Measurements from ENCODE around the gene IKZF3. TPM values are rescaled to one million over a fixed set of nuclear protein-coding genes. Genes with fewer than 3 reads are reported as not detected.
"Not testable (repeated sequence)": the region's sequence is repeated elsewhere in the genome, so short reads cannot be mapped to it uniquely, and the experiment has no call there.

IKZF3 gene
- polyA plus RNA-seq, 4 donors = 0.14 to 0.33 (median 0.25) TPM

DNA sequence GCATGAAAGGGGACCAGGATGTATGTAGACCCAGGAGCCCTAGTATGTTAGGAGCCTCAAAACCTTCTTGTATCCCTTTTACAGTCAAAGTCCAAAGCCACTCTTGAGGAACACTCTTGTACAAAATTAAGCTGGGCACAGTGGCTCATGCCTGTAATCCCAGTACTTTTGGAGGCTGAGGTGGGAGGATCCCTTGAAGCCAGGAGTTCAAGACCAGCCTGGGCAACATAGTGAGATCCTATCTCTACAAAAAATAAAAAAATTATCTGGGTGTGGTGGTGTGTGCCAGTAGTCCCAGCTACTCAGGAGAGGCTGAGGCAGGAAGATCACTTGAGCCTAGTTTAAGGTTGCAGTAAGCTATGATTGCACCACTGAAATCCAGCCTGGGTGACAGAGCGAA is 138.2 kb downstream of the IKZF3 start:
- DNase-seq (ENCODE audit: low read depth in 4 of 4, low spot score in 2 of 4) = not testable (repeated sequence)

DNA sequence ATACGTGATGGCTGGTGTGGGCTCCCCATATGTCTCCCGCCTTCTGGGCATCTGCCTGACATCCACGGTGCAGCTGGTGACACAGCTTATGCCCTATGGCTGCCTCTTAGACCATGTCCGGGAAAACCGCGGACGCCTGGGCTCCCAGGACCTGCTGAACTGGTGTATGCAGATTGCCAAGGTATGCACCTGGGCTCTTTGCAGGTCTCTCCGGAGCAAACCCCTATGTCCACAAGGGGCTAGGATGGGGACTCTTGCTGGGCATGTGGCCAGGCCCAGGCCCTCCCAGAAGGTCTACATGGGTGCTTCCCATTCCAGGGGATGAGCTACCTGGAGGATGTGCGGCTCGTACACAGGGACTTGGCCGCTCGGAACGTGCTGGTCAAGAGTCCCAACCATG is 139.4 kb downstream of the IKZF3 start:
- no peak for DNase-seq (ENCODE audit: low read depth in 4 of 4, low spot score in 2 of 4)

DNA sequence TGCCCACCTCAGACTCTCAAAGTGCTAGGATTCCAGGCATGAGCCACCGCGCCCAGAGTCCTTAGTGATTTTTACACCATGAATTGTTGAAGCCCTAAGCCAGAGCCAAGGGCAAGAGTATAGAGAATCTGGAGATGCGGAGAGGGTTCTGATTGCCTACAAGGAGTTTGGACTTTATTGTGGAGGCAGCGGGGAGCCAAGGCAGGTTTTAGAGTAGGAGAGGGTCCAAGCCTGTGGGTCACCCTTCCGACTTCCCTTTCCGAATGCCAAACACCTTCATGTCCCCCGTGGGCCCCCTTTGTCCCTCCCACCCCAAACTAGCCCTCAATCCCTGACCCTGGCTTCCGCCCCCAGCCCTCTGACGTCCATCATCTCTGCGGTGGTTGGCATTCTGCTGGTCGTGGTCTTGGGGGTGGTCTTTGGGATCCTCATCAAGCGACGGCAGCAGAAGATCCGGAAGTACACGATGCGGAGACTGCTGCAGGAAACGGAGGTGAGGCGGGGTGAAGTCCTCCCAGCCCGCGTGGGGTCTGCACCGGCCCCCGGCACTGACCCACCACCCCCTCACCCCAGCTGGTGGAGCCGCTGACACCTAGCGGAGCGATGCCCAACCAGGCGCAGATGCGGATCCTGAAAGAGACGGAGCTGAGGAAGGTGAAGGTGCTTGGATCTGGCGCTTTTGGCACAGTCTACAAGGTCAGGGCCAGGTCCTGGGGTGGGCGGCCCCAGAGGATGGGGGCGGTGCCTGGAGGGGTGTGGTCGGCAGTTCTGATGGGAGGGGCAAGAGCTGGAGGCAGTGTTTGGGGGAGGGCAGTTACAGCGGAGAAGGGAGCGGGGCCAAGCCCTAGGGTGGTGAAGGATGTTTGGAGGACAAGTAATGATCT is 140.9 kb downstream of the IKZF3 start:
- DNase-seq (ENCODE audit: low read depth in 4 of 4, low spot score in 2 of 4) = no peak

DNA sequence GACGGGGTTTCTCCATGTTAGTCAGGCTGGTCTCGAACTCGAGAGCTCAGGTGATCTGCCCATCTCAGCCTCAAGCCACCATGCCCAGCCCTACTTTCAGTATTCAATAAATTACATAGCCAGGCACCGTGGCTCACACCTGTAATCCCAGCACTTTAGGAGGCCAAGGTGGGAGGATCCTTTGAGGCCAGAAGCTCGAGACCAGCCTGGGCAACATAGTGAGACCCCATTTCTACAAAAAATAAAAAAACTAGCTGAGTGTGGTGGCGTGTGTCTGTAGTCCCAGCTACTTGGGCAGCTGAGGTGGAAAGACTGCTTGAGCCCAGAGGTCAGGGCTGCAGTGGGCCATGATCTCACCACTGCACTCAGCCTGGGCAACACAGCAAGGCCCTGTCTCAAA is 142.0 kb downstream of the IKZF3 start:
- no peak for DNase-seq (ENCODE audit: low read depth in 4 of 4, low spot score in 2 of 4)

DNA sequence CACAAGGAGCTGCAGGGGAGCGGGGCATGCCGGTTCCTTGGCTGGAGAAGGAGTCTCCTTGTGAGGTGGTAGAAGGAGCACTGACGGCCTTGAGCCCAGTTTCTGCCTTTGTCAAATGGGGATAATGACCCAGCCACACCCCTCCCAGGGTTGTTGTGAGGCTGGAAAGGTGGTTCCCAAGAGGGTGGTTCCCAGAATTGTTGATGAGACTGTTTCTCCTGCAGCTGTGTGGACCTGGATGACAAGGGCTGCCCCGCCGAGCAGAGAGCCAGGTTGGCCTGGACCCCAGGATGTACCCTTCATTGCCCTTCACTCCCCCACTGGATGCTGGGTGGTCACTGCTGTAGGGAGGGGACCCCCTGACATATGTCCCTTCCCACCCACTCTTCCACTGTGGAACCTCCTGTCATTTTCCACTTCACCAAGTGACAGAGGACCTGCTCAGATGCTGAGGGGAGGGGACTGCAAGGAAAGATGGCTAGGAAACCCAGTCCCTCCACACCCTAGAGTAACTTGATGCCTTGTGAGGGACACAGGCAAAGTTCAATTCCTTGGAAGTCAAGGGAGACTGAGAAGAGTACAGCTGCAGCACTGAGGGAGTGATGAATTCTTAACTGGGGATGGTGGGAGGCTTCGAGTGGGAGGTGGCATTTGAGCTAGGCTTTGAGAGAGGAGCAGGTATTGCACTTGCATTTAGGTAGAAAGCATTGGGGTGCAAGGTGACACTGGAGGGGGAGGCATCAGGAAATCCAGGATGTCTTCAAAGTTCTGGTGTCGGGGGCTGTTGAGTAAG is 144.4 kb downstream of the IKZF3 start:
- DNase-seq (ENCODE audit: low read depth in 4 of 4, low spot score in 2 of 4) = no peak

DNA sequence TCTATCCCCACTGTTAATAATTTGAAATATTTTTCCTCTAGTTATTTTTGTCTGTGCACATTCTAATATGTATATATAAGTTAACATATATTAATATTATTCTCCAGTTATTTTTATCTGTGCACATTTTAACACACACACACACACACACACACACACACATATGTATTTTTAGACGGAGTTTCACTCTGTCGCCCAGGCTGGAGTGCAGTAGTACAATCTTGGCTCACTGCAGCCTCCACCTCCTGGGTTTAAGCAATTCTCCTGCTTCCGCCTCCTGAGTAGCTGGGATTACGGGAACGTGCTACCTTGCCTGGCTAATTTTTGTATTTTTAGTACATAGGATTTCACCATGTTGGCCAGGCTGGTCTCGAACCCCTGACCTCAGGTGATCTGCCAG is 146.5 kb downstream of the IKZF3 start:
- DNase-seq (ENCODE audit: low read depth in 4 of 4, low spot score in 2 of 4) = no peak

DNA sequence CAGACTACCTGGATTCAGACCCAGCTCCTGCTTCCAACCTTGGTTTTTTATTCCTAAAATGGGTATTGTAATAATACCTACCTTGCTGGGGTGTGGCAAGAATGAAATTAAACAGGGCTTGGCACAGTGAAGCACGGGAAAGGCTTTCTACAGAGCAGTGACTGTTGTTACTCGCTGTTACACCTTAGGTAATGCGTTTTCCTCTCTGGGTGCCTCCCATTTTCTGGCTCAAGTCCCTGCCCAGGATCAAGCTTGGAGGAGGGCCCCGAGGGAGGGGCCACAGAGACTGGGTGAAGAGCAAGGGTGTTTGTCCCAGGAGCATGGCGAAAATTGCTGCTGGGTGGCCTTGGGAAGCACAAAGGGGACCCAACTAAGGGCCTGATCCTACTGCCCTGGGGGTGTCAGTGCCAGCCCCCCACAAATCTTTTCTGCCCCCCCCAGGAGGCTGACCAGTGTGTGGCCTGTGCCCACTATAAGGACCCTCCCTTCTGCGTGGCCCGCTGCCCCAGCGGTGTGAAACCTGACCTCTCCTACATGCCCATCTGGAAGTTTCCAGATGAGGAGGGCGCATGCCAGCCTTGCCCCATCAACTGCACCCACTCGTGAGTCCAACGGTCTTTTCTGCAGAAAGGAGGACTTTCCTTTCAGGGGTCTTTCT is 147.1 kb downstream of the IKZF3 start:
- no peak for DNase-seq (ENCODE audit: low read depth in 4 of 4, low spot score in 2 of 4)

DNA sequence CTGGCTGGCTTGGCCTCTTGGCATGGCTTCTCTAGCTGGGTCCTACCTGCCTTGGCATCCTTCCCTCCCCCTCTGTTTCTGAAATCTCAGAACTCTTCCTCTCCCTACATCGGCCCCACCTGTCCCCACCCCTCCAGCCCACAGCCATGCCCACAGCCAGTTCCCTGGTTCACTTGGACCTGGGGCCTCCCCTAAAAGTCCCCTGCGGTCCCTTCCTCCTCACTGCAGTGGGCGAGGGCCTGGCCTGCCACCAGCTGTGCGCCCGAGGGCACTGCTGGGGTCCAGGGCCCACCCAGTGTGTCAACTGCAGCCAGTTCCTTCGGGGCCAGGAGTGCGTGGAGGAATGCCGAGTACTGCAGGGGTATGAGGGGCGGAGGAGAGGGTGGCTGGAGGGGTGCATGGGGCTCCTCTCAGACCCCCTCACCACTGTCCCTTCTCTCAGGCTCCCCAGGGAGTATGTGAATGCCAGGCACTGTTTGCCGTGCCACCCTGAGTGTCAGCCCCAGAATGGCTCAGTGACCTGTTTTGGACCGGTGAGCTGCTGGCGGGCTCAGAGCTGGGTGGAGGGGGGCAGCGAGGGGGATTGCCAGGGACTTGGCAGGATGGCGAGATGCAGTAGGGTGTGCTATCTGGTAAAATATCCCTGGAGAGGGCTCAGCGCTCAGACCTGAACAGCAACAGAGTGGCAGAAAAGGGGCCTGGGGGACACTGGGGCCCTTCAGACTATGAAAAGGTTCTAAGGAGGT is 147.9 kb downstream of the IKZF3 start:
- no peak for DNase-seq (ENCODE audit: low read depth in 4 of 4, low spot score in 2 of 4)

DNA sequence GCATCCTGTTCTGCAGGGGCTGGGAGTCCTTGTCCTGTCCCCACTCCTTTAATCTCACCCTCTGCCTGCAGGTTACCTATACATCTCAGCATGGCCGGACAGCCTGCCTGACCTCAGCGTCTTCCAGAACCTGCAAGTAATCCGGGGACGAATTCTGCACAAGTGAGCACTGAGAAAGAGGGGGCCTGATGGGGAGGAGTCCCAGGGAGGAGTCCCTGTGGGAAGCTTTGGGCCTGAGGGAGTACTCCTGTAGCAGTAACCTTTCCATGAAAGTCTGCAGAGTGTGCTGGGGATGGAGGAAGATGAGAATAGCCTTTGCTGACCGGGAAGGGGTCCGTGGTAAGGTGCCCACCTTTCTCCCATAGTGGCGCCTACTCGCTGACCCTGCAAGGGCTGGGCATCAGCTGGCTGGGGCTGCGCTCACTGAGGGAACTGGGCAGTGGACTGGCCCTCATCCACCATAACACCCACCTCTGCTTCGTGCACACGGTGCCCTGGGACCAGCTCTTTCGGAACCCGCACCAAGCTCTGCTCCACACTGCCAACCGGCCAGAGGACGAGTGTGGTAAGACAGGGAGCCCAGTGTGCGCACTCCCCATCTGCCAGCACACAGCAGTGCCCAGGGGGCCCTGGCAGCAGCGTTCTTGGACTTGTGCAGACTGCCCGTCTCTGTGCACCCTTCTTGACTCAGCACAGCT is 148.6 kb downstream of the IKZF3 start:
- no peak for DNase-seq (ENCODE audit: low read depth in 4 of 4, low spot score in 2 of 4)

DNA sequence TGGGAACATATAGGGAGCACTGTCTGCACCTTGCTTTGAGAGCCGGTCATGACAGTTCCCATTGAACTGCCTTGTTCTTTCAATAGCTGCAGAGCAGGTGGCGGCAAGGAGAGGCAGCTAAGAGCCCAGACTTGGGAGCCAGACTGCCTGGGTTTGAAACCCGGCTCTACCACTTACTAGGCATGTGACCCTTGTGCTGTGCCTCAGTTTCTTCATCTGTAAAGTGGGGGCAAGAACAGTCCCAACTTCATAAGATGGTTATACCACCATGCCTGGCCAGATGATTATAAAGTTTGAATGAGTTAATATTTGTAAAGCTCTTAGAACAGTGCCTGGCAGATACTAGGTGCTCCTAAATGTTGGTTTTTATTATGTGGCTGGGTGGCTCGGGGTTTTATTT is 149.9 kb downstream of the IKZF3 start:
- DNase-seq (ENCODE audit: low read depth in 4 of 4, low spot score in 2 of 4) = no peak

DNA sequence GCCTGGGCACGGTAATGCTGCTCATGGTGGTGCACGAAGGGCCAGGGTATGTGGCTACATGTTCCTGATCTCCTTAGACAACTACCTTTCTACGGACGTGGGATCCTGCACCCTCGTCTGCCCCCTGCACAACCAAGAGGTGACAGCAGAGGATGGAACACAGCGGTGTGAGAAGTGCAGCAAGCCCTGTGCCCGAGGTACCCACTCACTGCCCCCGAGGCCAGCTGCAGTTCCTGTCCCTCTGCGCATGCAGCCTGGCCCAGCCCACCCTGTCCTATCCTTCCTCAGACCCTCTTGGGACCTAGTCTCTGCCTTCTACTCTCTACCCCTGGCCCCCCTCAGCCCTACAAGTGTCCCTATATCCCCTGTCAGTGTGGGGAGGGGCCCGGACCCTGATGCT is 152.3 kb downstream of the IKZF3 start:
- no peak for DNase-seq (ENCODE audit: low read depth in 4 of 4, low spot score in 2 of 4)

DNA sequence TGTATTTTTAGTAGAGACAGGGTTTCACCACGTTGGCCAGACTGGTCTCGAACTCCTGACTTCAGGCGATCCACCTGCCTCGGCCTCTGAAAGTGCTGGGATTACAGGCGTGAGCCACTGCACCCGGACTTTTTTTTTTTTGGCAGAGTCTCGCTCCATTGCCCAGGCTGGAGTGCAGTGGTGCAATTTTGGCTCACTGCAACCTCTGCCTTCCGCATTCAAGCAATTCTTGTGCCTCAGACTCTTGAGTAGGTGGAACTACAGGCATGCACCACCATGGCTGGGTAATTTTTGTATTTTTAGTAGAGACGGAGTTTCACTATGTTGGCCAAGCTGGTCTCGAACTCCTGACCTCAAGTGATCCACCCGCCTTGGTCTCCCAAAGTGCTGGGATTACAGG is 153.0 kb downstream of the IKZF3 start:
- not testable (repeated sequence) for DNase-seq (ENCODE audit: low read depth in 4 of 4, low spot score in 2 of 4)

DNA sequence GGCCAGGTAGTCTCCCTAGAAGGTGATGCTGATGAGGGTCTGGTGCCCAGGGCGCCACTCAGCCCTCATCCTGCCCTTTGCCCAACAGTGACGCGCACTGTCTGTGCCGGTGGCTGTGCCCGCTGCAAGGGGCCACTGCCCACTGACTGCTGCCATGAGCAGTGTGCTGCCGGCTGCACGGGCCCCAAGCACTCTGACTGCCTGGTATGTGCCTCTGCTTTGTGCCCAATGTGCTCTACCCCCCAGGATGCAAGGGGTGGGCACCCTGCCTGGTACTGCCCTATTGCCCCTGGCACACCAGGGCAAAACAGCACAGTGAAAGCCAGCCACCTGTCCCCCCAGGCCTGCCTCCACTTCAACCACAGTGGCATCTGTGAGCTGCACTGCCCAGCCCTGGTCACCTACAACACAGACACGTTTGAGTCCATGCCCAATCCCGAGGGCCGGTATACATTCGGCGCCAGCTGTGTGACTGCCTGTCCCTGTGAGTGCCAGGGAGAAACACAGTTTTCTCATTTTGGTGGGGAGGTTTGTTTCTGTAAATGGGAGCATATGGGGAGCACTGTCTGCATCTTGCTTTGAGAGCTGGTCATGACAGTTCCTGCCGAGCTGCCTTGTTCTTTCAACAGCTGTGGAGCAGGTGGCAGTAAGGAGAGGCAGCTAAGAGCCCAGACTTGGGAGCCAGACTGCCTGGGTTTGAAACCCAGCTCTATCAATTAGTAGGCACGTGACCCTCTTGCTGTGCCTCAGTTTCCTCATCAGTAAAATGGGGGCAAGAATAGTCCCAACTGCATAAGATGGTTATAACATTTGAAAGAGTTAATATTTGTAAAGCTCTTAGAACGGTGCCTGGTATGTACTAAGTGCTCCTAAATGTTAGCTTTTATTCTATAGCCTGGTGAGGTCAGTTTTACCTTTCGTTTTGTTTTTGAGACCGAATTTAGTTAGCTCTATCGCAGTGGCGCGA is 153.8 kb downstream of the IKZF3 start:
- DNase-seq (ENCODE audit: low read depth in 4 of 4, low spot score in 2 of 4) = no peak

DNA sequence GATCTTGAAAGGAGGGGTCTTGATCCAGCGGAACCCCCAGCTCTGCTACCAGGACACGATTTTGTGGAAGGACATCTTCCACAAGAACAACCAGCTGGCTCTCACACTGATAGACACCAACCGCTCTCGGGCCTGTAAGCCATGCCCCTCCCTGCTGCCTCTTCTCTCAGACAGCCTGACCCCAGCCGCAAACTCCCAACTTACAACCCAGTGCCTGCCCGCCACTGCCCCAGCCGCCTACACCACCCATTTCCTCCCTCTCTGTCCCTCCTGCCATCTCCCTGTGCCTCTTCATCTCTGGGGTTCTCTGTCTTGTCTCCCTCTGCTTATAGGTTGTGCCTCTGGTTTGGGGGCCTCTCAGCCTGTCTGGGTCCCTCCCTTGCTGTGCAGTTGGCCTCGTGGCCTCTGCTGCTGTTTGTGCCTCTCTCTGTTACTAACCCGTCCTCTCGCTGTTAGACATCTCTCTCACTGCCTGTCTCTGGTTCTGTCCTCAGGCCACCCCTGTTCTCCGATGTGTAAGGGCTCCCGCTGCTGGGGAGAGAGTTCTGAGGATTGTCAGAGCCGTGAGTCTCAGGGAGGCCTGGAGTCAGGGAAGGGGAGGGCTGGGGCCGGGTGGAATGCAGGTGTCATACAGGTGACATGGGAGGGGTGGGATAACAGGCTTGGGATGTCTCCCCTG is 154.7 kb downstream of the IKZF3 start:
- no peak for DNase-seq (ENCODE audit: low read depth in 4 of 4, low spot score in 2 of 4)
